ENCODE results near the gene STAB2. TPM values are rescaled to one million over a fixed set of nuclear protein-coding genes. Genes with fewer than 3 reads are reported as not detected.

STAB2 gene
- total RNA-seq, 1 experiment from 2014 or later: not detected

DNA sequence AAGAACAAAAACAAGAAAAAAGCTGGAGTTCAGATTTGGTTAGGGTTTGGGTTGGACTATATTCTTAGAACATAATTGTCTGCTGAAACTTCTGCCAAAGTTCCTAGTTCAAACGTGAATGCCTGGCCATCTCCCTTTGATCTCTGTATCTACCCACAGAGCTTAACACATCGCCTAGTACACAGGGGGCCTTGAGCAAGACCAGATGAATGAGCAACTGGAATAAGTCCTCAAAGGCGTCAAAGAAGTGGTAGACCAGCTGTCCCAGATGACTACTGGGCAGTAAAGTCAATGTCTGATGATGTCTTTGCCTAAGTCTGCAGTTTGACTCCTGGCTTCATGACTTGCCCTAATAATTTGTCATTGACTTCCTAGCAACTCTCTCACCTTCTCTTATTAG lies 13.9 kb upstream of the STAB2 start:
- ChIA-PET RAD21 (ENCODE audit: low non-redundant PET in 1 of 2, low total read pairs in 2 of 2, uncharacterized antibody in 2 of 2, unreplicated experiment in 2 of 2) (no interaction called here), POLR2A (no interaction called here), CTCF (interaction anchor here (2.6 kb wide), 1 partner anchor 59 kb away, joined by 11 read pairs; no protein-coding TSS in a partner anchor)
- Histone ChIP-seq H3K4me2 (ENCODE audit: low read length) (no peak overlapping the region), H2AFZ (ENCODE audit: low read depth, low read length, poor library complexity, severe bottlenecking) (no peak overlapping the region), H3K36me3 (ENCODE audit: control insufficient read depth in 1 of 2, insufficient read depth in 2 of 2, low read length in 2 of 2) (no peaks in the 10 kb centered on the region), H3K79me2 (ENCODE audit: insufficient read depth, low read length) (no peaks in the 10 kb centered on the region), H3K27ac (ENCODE audit: low read depth, low read length) (no peak overlapping the region), H3K4me1 (ENCODE audit: control insufficient read depth in 1 of 2, insufficient read depth in 2 of 2, low read length in 2 of 2) (peaks cover 4 to 15% of the 10 kb centered on the region in 2 experiments; a peak in 3 of 4 replicates), H3K27me3 (ENCODE audit: insufficient read depth, low read length) (no peaks in the 10 kb centered on the region), H3K4me3 (replicated peaks in 1 of 2; ENCODE audit: low read depth in 1 of 2, low read length in 2 of 2) (no peak overlapping the region), H4K20me1 (ENCODE audit: insufficient read depth) (no peaks in the 10 kb centered on the region), H3K9me2 (ENCODE audit: insufficient read depth) (no peaks in the 10 kb centered on the region), H3K9ac (ENCODE audit: low read length) (no peak overlapping the region), H3K9me3 (ENCODE audit: control insufficient read depth in 1 of 2, insufficient read depth in 1 of 2, low read depth in 1 of 2, low read length in 2 of 2) (no peaks in the 10 kb centered on the region)
- DNase-seq (ENCODE audit: low read depth, low spot score): no peak
- TF ChIP-seq FOSL1 (IDR thresholded peaks at IDR 0.05; ENCODE audit: low read depth) (no peak), POLR2A (IDR thresholded peaks at IDR 0.05; ENCODE audit: borderline replicate concordance, extremely low read depth, insufficient read depth, insufficient read length) (no peak), EZH2phosphoT487 (IDR thresholded peaks at IDR 0.05; ENCODE audit: borderline replicate concordance) (no peak), EZH2 (IDR thresholded peaks at IDR 0.05) (no peak), SRF (IDR thresholded peaks at IDR 0.05; ENCODE audit: low read depth) (no peak), JUND (IDR thresholded peaks at IDR 0.05) (no peak), POLR2AphosphoS5 (IDR thresholded peaks at IDR 0.05; ENCODE audit: low read depth, low read length) (no peak), YY1 (IDR thresholded peaks at IDR 0.05; ENCODE audit: extremely low read depth, insufficient replicate concordance, low read depth, low read length) (no peak), EGR1 (IDR thresholded peaks at IDR 0.05; ENCODE audit: low read depth) (no peak), SIN3A (IDR thresholded peaks at IDR 0.05; ENCODE audit: low read depth) (no peak), ELF1 (IDR thresholded peaks at IDR 0.05; ENCODE audit: borderline replicate concordance, low read depth) (no peak), ZNF274 (IDR thresholded peaks at IDR 0.05; ENCODE audit: low read depth, low read length) (no peak), SP1 (IDR thresholded peaks at IDR 0.05; ENCODE audit: low read depth) (no peak), RAD21 (IDR thresholded peaks at IDR 0.05; ENCODE audit: low read depth) (no peak)
- TF ChIP-seq, protein P1, sequence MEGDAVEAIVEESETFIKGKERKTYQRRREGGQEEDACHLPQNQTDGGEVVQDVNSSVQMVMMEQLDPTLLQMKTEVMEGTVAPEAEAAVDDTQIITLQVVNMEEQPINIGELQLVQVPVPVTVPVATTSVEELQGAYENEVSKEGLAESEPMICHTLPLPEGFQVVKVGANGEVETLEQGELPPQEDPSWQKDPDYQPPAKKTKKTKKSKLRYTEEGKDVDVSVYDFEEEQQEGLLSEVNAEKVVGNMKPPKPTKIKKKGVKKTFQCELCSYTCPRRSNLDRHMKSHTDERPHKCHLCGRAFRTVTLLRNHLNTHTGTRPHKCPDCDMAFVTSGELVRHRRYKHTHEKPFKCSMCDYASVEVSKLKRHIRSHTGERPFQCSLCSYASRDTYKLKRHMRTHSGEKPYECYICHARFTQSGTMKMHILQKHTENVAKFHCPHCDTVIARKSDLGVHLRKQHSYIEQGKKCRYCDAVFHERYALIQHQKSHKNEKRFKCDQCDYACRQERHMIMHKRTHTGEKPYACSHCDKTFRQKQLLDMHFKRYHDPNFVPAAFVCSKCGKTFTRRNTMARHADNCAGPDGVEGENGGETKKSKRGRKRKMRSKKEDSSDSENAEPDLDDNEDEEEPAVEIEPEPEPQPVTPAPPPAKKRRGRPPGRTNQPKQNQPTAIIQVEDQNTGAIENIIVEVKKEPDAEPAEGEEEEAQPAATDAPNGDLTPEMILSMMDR (IDR thresholded peaks at IDR 0.05 in 2 of 3, conservative IDR thresholded peaks at IDR 0.05 in 1 of 3; ENCODE audit: borderline replicate concordance in 1 of 3, insufficient read depth in 1 of 3, low read depth in 2 of 3, low read length in 2 of 3): no peak
- TF ChIP-seq, protein P2, sequence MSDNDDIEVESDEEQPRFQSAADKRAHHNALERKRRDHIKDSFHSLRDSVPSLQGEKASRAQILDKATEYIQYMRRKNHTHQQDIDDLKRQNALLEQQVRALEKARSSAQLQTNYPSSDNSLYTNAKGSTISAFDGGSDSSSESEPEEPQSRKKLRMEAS (IDR thresholded peaks at IDR 0.05): no peak
- TF ChIP-seq, protein P3, sequence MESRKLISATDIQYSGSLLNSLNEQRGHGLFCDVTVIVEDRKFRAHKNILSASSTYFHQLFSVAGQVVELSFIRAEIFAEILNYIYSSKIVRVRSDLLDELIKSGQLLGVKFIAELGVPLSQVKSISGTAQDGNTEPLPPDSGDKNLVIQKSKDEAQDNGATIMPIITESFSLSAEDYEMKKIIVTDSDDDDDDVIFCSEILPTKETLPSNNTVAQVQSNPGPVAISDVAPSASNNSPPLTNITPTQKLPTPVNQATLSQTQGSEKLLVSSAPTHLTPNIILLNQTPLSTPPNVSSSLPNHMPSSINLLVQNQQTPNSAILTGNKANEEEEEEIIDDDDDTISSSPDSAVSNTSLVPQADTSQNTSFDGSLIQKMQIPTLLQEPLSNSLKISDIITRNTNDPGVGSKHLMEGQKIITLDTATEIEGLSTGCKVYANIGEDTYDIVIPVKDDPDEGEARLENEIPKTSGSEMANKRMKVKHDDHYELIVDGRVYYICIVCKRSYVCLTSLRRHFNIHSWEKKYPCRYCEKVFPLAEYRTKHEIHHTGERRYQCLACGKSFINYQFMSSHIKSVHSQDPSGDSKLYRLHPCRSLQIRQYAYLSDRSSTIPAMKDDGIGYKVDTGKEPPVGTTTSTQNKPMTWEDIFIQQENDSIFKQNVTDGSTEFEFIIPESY (IDR thresholded peaks at IDR 0.05; ENCODE audit: extremely low read depth, insufficient replicate concordance, low read length): no peak
- TF ChIP-seq, protein P4, sequence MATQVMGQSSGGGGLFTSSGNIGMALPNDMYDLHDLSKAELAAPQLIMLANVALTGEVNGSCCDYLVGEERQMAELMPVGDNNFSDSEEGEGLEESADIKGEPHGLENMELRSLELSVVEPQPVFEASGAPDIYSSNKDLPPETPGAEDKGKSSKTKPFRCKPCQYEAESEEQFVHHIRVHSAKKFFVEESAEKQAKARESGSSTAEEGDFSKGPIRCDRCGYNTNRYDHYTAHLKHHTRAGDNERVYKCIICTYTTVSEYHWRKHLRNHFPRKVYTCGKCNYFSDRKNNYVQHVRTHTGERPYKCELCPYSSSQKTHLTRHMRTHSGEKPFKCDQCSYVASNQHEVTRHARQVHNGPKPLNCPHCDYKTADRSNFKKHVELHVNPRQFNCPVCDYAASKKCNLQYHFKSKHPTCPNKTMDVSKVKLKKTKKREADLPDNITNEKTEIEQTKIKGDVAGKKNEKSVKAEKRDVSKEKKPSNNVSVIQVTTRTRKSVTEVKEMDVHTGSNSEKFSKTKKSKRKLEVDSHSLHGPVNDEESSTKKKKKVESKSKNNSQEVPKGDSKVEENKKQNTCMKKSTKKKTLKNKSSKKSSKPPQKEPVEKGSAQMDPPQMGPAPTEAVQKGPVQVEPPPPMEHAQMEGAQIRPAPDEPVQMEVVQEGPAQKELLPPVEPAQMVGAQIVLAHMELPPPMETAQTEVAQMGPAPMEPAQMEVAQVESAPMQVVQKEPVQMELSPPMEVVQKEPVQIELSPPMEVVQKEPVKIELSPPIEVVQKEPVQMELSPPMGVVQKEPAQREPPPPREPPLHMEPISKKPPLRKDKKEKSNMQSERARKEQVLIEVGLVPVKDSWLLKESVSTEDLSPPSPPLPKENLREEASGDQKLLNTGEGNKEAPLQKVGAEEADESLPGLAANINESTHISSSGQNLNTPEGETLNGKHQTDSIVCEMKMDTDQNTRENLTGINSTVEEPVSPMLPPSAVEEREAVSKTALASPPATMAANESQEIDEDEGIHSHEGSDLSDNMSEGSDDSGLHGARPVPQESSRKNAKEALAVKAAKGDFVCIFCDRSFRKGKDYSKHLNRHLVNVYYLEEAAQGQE (IDR thresholded peaks at IDR 0.05; ENCODE audit: low read depth): no peak
- ATAC-seq: no peak
- no TSS peak for BruUV-seq (replicated peaks)
- intact Hi-C loops (cut with micrococcal nuclease): loop anchor here (10.0 kb wide), 1 partner anchor 302 kb away; no protein-coding TSS in a partner anchor
